Endothelial cell of umbilical vein (primary cell): ENCODE data around the gene LRRC4B. TPM values are rescaled to one million over a fixed set of nuclear protein-coding genes. Genes with fewer than 3 reads are reported as not detected.

ENCODE experiments used
- BruUV-seq: library from RNA; stranded (reverse); fragments of 400-500 nt; replicated peaks from 2 replicates; lab custom pipeline; 2021; lab: Mats Ljungman, UMichigan
- CTCF ChIA-PET: fragments of 300-600, 350-600 bp; sonication (Branson Sonifier 250); formaldehyde crosslinking; loops from one replicate; lab custom pipeline; 2021; ENCODE audit warnings: antibody characterized with exemption, inconsistent platforms; lab: Charles Lee
- POLR2A ChIA-PET: fragments of 300-600, 350-600 bp; sonication (Branson Sonifier 250); formaldehyde crosslinking; loops from one replicate; lab custom pipeline; 2021; ENCODE audit warnings: antibody characterized with exemption, inconsistent platforms; lab: Charles Lee
- DNase-seq: peaks from one replicate; pipeline ENCODE4 v3.0.0-alpha.2; 2011; ENCODE audit warnings: low read depth, low spot score
- FAIRE-seq: peaks from 2 replicates; lab custom pipeline; 2011; peaks lifted over from hg19 to GRCh38; lab: Jason Lieb, UNC
- H2AFZ ChIP-seq: 2 replicates; pipeline ENCODE4 v1.6.0; 2012; ENCODE audit warnings: low read depth, low read length, control low read depth, inconsistent platforms
- H3K27ac ChIP-seq: 2 replicates; pipeline ENCODE4 v1.5.1; 2011; ENCODE audit warnings: low read depth, mild to moderate bottlenecking, control low read depth, low read length, moderate library complexity; ENCODE audit not compliant: insufficient read depth
- H3K27me3 ChIP-seq, 2 experiments: 2 replicates each; pipeline versions ENCODE4 v1.6.0 to v1.6.1; 2011; ENCODE audit warnings: low read length in 2 of 2, mixed read lengths in 1 of 2; ENCODE audit not compliant: control insufficient read depth in 2 of 2, insufficient read depth in 2 of 2
- H3K36me3 ChIP-seq, 2 experiments: 2 replicates in 1 of 2; 3 replicates in 1 of 2; pipeline ENCODE4 v1.5.1; 2011; ENCODE audit warnings: low read length in 2 of 2, mild to moderate bottlenecking in 1 of 2, moderate library complexity in 1 of 2; ENCODE audit not compliant: control insufficient read depth in 2 of 2, insufficient read depth in 2 of 2; ENCODE audit errors: extremely low read depth in 1 of 2
- H3K4me1 ChIP-seq: 3 replicates; pipeline ENCODE4 v1.5.1; 2011; ENCODE audit warnings: mild to moderate bottlenecking, low read length; ENCODE audit not compliant: control insufficient read depth, insufficient read depth; ENCODE audit errors: extremely low read depth
- H3K4me2 ChIP-seq: 2 replicates; pipeline ENCODE4 v1.6.1; 2011; ENCODE audit warnings: low read length, control low read depth, mixed read lengths; ENCODE audit not compliant: insufficient read depth
- H3K4me3 ChIP-seq, 3 experiments: fragments of 200-600 bp in 1 of 3; sonication (generic), shearing (Covaris generic) in 1 of 3; replicated peaks in 1 of 3; 2 replicates each; pipeline ENCODE4 v1.5.1; 2011 to 2016; ENCODE audit warnings: control low read depth in 3 of 3, low read length in 3 of 3, mild to moderate bottlenecking in 2 of 3, inconsistent platforms in 1 of 3, low read depth in 1 of 3, moderate library complexity in 1 of 3; ENCODE audit not compliant: insufficient read depth in 1 of 3
- H3K79me2 ChIP-seq: 2 replicates; pipeline ENCODE4 v1.6.0; 2012; ENCODE audit warnings: low read length, inconsistent platforms; ENCODE audit not compliant: control insufficient read depth, insufficient read depth
- H3K9ac ChIP-seq: replicated peaks from 2 replicates; pipeline ENCODE3; 2011; ENCODE audit warnings: low read length, control low read depth; ENCODE audit not compliant: insufficient read depth; ENCODE audit errors: extremely low read depth
- H3K9me1 ChIP-seq: replicated peaks from 3 replicates; pipeline ENCODE4 v1.6.0; 2011; ENCODE audit warnings: mild to moderate bottlenecking, low read length; ENCODE audit not compliant: control insufficient read depth, insufficient read depth; ENCODE audit errors: extremely low read depth
- H3K9me3 ChIP-seq: replicated peaks from 2 replicates; pipeline ENCODE4 v1.5.1; 2012; ENCODE audit warnings: low read length, inconsistent platforms; ENCODE audit not compliant: control insufficient read depth, insufficient read depth
- H4K20me1 ChIP-seq: replicated peaks from 2 replicates; pipeline ENCODE3; 2011; ENCODE audit warnings: mild to moderate bottlenecking, low read length; ENCODE audit not compliant: control insufficient read depth, insufficient read depth; ENCODE audit errors: extremely low read depth
- CTCF ChIP-seq, 2 donors: IDR thresholded peaks; 1 replicate in 1 of 2; 2 replicates in 1 of 2; pipeline ENCODE4 v1.5.1; 2011; ENCODE audit warnings: low read length in 2 of 2, mild to moderate bottlenecking in 2 of 2, moderate library complexity in 2 of 2, control low read depth in 1 of 2, inconsistent platforms in 1 of 2, low read depth in 1 of 2; ENCODE audit not compliant: insufficient read depth in 1 of 2; ENCODE audit errors: extremely low read depth in 1 of 2
- EZH2 ChIP-seq: IDR thresholded peaks from 2 replicates; pipeline ENCODE4 v1.6.1; 2012; ENCODE audit warnings: borderline replicate concordance, low read depth, mild to moderate bottlenecking, moderate library complexity, low read length, inconsistent platforms; ENCODE audit not compliant: severe bottlenecking
- FOS ChIP-seq: IDR thresholded peaks from 2 replicates; pipeline ENCODE4 v1.6.1; 2011; ENCODE audit warnings: mild to moderate bottlenecking, low read length, moderate library complexity, borderline replicate concordance; ENCODE audit not compliant: insufficient read depth
- GATA2 ChIP-seq: IDR thresholded peaks from 2 replicates; pipeline ENCODE4 v1.7.0; 2011; ENCODE audit warnings: low read depth, mild to moderate bottlenecking, moderate library complexity, mixed read lengths, low read length; ENCODE audit not compliant: insufficient read length, insufficient read depth
- JUN ChIP-seq: IDR thresholded peaks from 2 replicates; pipeline ENCODE4 v1.6.1; 2011; ENCODE audit warnings: borderline replicate concordance, low read depth; ENCODE audit not compliant: insufficient read length, insufficient read depth
- MAX ChIP-seq: IDR thresholded peaks from 2 replicates; pipeline ENCODE4 v1.6.1; 2011; ENCODE audit not compliant: insufficient read depth, insufficient read length
- MYC ChIP-seq: IDR thresholded peaks from one replicate; pipeline ENCODE4 v1.6.1; 2011; ENCODE audit warnings: mild to moderate bottlenecking, low read depth, low read length
- POLR2A ChIP-seq: IDR thresholded peaks from 2 replicates; pipeline ENCODE4 v1.6.1; 2012; ENCODE audit warnings: low read depth, mild to moderate bottlenecking, control low read depth, low read length
- POLR2AphosphoS5 ChIP-seq: IDR thresholded peaks from 2 replicates; pipeline ENCODE4 v1.6.1; 2012; ENCODE audit warnings: low read depth, mild to moderate bottlenecking, control low read depth, low read length, moderate library complexity; ENCODE audit not compliant: insufficient read depth
- dilution Hi-C: fragments of 300-500 bp; cut with MboI; formaldehyde crosslinking; loops from one replicate; pipeline ENCODE4 v1.15.0; 2019; ENCODE audit warnings: low sequenced_read_pairs; ENCODE audit not compliant: extremely low pct_ligation_motif_present
- intact Hi-C: fragments of 100-400 bp; cut with micrococcal nuclease; formaldehyde crosslinking; loops from one replicate; pipeline ENCODE4 v1.10.0; 2022
- polyA plus RNA-seq, 4 experiments: library from polyadenylated mRNA; depleted of rRNA in 3 of 4; stranded (reverse) in 3 of 4; unstranded in 1 of 4; fragments of >200 nt; gene quantifications; 2 replicates each; pipeline versions ENCODE4 v1.2.1 to v1.2.3, GENCODE V29; 2011 to 2012; ENCODE audit warnings: missing spikeins in 1 of 4
- total RNA-seq: library from RNA; stranded (reverse); gene quantifications from 2 replicates; pipeline ENCODE4 v1.2.3, GENCODE V29; 2021

LRRC4B gene
- total and polyA plus RNA-seq, 2 donors (not counting 3 experiments of a cell fraction or from before 2014, with no cell fraction given): 0.08 TPM; not detected in 1

- no peaks in the 10 kb centered on the region for H3K9me3 ChIP-seq
- ChIA-PET POLR2A (no interaction called here), CTCF (no interaction called here)
- no peaks in the 10 kb centered on the region for H4K20me1 ChIP-seq
- FAIRE-seq (no peak), DNase-seq (no peak)
- no peaks in the 10 kb centered on the region for H3K79me2 ChIP-seq
- no peak overlapping the region for H3K4me2 ChIP-seq
- no peaks in the 10 kb centered on the region for H3K36me3 ChIP-seq
- H3K27ac ChIP-seq: no peak overlapping the region
- H3K9ac ChIP-seq: no peak overlapping the region
- no peaks in the 10 kb centered on the region for H3K27me3 ChIP-seq
- no peak overlapping the region for H3K4me3 ChIP-seq
- H3K4me1 ChIP-seq: no peaks in the 10 kb centered on the region
- no peak overlapping the region for H2AFZ ChIP-seq
- dilution Hi-C loops (no loop called here), intact Hi-C loops (no loop called here)
- TF ChIP-seq MAX: no peak
- no peak for TF ChIP-seq EZH2
- no peak for TF ChIP-seq GATA2
- no peak for TF ChIP-seq POLR2A
- TF ChIP-seq MYC: no peak
- no peak for TF ChIP-seq CTCF (IDR thresholded peaks at IDR 0.05; ENCODE audit: extremely low read depth in 1 of 2, insufficient read depth in 1 of 2, low read depth in 1 of 2, low read length in 2 of 2)
- TF ChIP-seq FOS: no peak
- TF ChIP-seq JUN: no peak
- TF ChIP-seq POLR2AphosphoS5: no peak
- no peaks in the 10 kb centered on the region for H3K9me1 ChIP-seq
- no TSS peak for BruUV-seq
Observed at GRCh38 chr19:50517704-50518075, 50.5 kb downstream of the LRRC4B start.
